ENCODE measurements around the gene TNFAIP3. TPM values are rescaled to one million over a fixed set of nuclear protein-coding genes. Genes with fewer than 3 reads are reported as not detected.

TNFAIP3 gene
- total RNA-seq, 1 donor from 2014 or later: 53.9 TPM

- intact Hi-C loops (cut with micrococcal nuclease): no loop called here
These were observed 27.8 kb downstream of the TNFAIP3 start for GRCh38 chr6:137894779-137895385.

DNA sequence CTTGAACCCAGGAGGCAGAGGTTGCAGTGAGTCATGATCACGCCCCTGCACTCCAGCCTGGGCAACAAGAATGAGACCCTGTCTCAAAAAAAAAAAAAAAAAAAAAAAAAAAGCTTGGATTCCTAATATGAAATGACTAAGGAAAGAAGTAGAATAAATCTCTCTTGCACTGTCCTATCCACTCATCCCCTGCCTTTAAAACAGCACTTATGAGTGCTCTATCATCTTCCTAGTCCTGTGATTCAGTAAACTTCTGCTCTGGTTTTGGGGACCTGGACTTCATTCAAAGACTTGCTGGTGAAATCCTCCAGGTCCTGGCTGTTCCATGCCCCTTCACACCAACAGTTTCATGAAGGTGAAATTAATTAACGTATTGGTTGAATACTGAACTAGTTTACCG lies 29.6 kb downstream of the TNFAIP3 start:
- intact Hi-C loops (cut with micrococcal nuclease): no loop called here

DNA sequence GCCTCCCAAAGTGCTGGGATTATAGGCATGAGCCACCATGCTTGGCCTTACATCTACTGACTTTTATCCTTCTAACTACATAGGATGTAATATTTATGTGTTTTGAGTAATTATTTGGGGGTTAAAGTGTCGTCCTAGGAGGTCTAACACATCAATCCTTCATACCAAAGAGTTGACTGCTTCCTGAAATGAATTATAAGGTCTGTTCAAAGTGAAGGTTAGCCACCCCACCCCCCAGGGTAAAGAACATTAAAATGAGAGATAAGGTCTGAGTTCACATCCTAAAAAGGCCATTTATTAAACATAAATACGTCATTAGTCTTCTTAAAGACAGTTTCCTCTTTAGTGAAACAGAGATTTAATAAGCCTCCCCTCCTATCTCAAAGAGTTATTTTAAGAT lies 33.8 kb downstream of the TNFAIP3 start:
- intact Hi-C loops (cut with micrococcal nuclease): no loop called here

GRCh38 chr6:137901454-137901853 lies 34.4 kb downstream of the TNFAIP3 start:
- intact Hi-C loops (cut with micrococcal nuclease): no loop called here

DNA sequence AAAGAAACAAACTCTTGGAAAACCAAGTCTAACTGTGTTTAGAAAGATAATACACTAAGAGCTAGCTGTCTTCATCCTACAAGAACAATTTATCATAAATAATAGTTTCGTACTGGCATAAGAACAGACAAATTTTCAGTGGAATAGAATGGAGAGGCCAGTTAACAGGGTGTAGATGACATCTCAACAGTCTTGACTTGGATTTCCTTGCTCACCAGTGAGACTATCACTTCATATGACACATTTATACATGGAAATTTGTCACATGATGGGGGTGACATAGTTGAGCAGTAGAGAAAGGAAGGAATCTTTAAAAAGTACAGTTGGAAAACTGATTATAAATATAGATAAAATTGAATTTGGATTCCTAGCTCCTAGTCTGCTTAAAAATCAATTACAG lies 35.6 kb downstream of the TNFAIP3 start:
- intact Hi-C loops (cut with micrococcal nuclease): no loop called here

DNA sequence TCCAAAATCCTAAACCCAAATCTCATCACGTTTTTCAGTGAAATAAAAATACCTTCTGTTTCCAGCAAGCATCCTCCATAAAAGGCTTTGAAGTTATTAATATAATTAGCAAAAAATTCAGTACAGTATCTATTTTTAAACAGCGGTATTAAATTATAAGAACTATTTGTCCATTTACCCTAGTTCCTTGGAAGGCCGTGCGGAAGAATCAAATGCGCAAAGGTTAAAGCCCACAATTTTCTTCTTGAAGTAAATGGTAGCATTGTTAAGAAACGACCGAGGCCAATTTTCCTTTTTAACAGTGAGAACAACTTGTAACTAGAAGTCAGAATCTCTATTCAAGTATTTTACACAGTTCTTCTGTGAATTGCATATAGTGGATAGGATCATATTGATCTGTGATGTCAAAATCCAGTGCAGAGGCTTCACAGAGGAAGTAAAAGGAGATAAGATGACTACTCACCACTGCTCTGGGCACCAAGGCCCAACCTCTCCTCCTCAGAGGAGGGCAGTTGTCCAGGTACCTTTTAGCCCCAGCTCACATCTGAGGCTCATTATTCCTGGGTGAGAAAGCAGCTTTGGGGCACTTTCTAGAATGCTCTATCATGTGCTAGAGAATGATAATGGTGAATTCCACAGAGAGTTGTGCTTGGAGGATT lies 36.3 kb downstream of the TNFAIP3 start:
- intact Hi-C loops (cut with micrococcal nuclease): no loop called here

DNA sequence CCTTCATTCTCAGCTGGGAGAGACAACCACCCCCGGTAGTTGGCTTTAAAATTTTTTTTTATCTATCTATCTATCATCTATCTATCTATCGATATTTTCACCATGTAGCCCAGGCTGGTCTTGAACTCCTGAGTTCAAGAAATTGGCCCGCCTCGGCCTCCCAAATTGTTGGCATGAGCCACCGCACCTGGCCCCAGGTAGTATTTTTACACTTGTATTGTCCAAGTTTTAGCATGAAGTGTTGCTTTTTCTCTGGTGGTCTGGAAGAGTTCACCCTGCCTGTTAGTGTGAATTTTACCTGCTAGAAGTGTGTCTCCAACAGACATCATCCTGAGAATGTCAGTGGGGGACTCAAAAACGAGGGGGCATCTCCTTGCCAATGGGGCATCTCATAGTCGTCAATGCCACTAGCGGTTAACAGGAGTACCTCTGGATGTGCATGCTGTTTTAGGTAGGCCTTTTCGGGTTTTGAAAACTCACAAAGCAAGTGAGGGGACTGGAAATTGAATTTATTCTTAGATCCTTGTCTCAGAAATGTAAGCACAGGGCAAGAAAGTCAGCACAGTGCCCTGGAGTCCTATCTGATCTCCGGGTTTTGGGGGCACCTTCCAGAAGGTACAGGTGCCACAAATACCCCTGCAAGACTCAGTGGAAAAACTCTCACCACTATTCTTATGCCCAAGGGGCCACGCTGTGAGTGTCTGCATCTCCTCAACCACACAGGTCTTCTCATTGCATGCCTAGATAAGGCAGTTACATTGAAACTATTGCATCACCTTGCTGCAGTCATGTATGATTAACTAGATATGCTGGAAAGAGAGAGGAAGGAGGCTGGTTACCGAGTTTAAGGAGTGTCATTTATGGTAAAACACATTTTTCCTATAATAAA lies 37.1 kb downstream of the TNFAIP3 start:
- intact Hi-C loops (cut with micrococcal nuclease): loop anchor here (2.0 kb wide), 3 partner anchors 23 to 71 kb away; no protein-coding TSS in a partner anchor

GRCh38 chr6:137904822-137905617 lies 38.0 kb downstream of the TNFAIP3 start:
- intact Hi-C loops (cut with micrococcal nuclease): loop anchor here (2.0 to 5.0 kb wide), 4 partner anchors 22 to 70 kb away; no protein-coding TSS in a partner anchor

- intact Hi-C loops (cut with micrococcal nuclease): loop anchor here (5.0 kb wide), 1 partner anchor 36 kb away; no protein-coding TSS in a partner anchor
These were observed 39.0 kb downstream of the TNFAIP3 start for GRCh38 chr6:137906020-137906472.

DNA sequence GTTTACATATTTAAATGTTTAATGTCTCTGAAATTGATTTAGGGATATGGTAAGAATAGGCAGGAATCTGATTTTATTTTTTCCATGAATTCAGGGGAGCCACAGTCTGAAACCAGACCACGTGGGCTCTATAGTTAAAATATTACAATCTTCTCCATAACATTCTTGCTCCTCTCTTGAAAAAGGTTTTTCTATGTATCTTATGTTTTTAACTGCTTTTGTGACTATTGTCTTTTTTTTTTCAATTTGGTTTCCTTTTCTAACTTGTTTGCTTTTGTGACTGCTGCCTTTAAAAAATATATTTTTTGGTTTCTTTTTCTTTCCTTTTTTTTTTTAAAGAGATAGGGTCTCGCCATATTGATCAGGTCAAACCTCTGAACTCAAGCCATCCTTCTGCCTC lies 40.1 kb downstream of the TNFAIP3 start:
- intact Hi-C loops (cut with micrococcal nuclease): loop anchor here (5.0 kb wide), 1 partner anchor 35 kb away; no protein-coding TSS in a partner anchor

- intact Hi-C loops (cut with micrococcal nuclease): loop anchor here (5.0 kb wide), 1 partner anchor 33 kb away; no protein-coding TSS in a partner anchor
These were observed 42.5 kb downstream of the TNFAIP3 start for GRCh38 chr6:137909533-137909932.

DNA sequence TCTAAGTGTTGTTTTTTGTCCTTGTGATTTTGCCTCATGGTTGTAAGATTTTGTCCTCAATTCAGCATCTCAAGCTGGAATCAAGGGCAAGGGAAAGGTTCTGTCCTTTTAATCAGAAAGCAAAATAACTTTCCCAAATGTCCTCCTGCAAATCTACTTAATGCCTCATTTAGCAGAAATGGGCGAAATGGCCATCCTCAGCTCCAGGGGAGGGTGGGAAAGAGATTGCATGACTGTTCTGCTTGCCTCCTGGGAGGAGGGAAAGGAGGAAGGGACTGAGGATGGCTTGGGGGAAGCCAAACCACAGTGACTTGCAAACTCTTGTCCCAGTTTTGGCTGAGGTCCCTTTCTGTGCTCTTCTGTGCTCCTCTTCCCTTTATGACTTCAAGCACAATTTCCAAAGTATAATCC lies 43.4 kb downstream of the TNFAIP3 start:
- intact Hi-C loops (cut with micrococcal nuclease): no loop called here

DNA sequence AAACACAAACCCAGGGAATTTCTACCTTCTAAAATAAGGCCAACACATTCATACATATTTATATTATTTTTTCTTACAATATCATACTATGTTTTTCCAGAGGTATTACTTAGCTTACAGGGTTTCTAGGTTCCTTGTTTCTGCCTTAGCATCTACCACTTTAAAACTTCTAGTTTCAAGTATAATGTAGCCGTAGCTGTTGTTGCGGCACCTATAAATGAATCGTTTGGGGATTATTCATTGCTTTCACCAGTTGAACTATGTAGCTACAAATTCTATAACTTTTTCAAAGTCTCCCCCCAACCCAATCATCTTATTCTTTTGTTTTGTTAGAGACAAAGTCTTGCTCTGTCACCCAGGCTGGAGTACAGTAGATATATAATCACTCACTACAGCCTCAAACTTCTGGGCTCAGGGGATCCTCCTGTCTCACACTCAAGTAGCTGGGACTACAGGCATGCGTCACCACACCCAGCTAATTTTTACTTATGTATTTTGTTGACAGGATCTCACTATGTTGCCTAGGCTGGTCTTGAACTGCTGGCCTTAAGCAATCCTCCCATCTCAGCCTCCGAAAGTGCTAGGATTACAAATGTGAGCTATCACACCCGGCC lies 43.9 kb downstream of the TNFAIP3 start:
- intact Hi-C loops (cut with micrococcal nuclease): no loop called here

DNA sequence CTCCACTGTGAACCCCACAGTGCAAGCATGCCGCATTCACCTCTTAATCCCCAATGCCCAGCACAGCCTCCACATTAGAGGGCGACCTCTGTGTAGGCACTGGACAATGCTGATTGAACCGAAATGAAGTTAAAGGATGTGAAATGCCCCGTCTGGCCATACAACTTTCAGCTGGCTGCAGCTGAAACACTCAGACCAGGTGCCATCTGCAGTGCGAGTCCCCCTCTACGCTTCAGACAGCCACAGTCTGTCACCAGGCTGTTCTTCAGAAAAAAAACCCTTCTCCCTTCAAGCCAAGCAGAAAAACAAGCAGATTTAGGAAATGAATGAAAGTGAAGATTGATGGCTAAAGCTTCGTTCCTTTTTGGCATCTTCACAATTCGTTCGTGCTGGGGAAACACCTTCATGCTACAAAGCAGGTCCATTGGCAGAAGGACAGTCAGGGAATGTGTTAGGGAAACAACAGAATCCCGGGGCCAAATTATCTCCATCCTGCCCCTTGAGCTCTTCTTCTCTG lies 44.7 kb downstream of the TNFAIP3 start:
- intact Hi-C loops (cut with micrococcal nuclease): no loop called here

DNA sequence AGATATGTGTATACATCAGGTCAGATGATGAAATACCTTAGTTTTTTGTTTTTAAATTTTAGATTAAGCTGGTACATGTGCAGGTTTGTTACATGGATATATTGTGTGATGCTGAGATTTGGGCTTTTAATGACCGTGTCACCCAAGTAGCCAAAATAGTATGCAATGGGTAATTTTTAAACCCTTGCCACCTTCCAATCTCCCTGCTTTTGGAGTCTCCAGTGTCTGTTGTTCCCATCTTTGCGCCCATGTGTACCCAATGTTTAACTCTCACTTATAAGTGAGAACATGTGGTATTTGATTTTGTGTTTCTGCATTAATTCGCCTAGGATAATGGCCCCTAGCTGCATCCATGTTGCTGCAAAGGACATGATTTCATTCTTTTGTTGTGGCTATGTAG lies 45.8 kb downstream of the TNFAIP3 start:
- intact Hi-C loops (cut with micrococcal nuclease): no loop called here

- intact Hi-C loops (cut with micrococcal nuclease): no loop called here
These were observed 46.4 kb downstream of the TNFAIP3 start for GRCh38 chr6:137913434-137913833.

DNA sequence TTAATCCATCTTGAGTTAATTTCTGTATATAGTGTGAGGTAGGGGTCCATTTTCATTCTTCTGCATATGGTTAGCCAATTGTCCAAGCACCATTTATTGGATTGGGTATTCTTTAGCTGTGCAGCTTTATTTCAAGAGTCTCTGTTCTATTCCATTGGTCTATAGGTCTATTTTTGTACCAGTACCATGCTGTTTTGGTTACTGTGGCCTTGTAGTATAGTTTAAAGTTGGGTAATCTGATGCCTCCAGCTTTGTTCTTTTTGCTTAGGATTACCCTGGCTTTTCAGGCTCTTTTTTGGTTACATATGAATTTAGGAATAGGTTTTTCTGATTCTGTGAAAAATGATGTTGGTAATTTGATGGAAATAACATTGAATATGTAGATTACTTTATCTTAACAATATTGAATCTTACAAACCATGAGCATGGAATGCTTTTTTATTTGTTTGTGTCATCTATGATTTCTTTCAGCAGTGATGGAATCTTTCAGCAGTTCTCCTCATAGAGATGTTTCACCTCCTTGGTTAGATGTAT lies 47.0 kb downstream of the TNFAIP3 start:
- intact Hi-C loops (cut with micrococcal nuclease): no loop called here

- intact Hi-C loops (cut with micrococcal nuclease): no loop called here
These were observed 47.6 kb downstream of the TNFAIP3 start for GRCh38 chr6:137914530-137915193.

DNA sequence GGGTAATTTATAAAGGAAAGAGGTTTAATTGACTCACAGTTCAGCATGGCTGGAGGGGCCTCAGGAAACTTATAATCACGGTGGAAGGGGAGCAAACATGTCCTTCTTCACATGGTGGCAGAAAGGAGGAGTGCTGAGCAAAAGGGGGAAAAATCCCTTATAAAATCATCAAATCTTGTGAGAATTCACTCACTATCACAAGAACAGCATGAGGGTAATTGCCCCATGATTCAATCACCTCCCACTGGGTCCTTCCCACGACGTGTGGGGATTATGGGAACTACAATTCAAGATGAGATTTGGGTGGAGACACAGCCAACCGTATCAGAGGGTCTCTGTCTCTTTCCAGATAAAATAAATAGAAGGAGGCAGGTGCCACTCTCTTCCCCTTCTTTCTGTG lies 48.7 kb downstream of the TNFAIP3 start:
- intact Hi-C loops (cut with micrococcal nuclease): no loop called here
